OCI-LY7 (cell line): ENCODE measurements around the gene DLEC1. TPM values are rescaled to one million over a fixed set of nuclear protein-coding genes. Genes with fewer than 3 reads are reported as not detected.

Source experiments
- BruUV-seq: library from RNA; stranded (reverse); fragments of 400-500 nt; replicated peaks from 2 replicates; lab custom pipeline; 2021; lab: Mats Ljungman, UMichigan
- CTCF ChIA-PET: fragments of 300-600 bp; sonication (Branson Sonifier 250); formaldehyde crosslinking; loops from one replicate; lab custom pipeline; 2022; ENCODE audit warnings: antibody characterized with exemption; ENCODE audit not compliant: unreplicated experiment; lab: Charles Lee
- POLR2A ChIA-PET: fragments of 300-600 bp; sonication (Branson Sonifier 250); formaldehyde crosslinking; loops from one replicate; lab custom pipeline; 2022; ENCODE audit warnings: antibody characterized with exemption; lab: Charles Lee
- DNase-seq: peaks from one replicate; pipeline ENCODE4 v3.0.0-alpha.2; 2015; ENCODE audit warnings: low spot score
- H2AFZ ChIP-seq: fragments of 200-600 bp; sonication (generic), shearing (Covaris generic); 2 replicates; pipeline ENCODE4 v1.6.1; 2014; ENCODE audit warnings: mild to moderate bottlenecking, antibody characterized with exemption, low read length, moderate library complexity
- H3K27ac ChIP-seq: fragments of 200-600 bp; sonication (generic); 2 replicates; pipeline ENCODE4 v1.5.1; 2014; ENCODE audit warnings: mixed run types, low read depth, mild to moderate bottlenecking, moderate library complexity, low read length, inconsistent platforms; ENCODE audit not compliant: poor library complexity, severe bottlenecking
- H3K36me3 ChIP-seq: fragments of 200-600 bp; sonication (generic); 2 replicates; pipeline ENCODE4 v1.6.1; 2014; ENCODE audit warnings: mild to moderate bottlenecking, antibody characterized with exemption, low read length, moderate library complexity, mixed read lengths; ENCODE audit not compliant: insufficient read depth
- H3K4me1 ChIP-seq: fragments of 200-600 bp; sonication (generic); 2 replicates; pipeline ENCODE4 v1.5.1; 2014; ENCODE audit warnings: mild to moderate bottlenecking, low read length; ENCODE audit not compliant: insufficient read depth, poor library complexity, severe bottlenecking
- H3K4me2 ChIP-seq: fragments of 200-600 bp; sonication (generic); 2 replicates; pipeline ENCODE4 v1.6.1; 2014; ENCODE audit warnings: mild to moderate bottlenecking, low read length
- H3K4me3 ChIP-seq: fragments of 200-600 bp; sonication (generic); 2 replicates; pipeline ENCODE4 v1.5.1; 2014; ENCODE audit warnings: mild to moderate bottlenecking, low read depth, low read length; ENCODE audit not compliant: poor library complexity, severe bottlenecking
- H3K79me2 ChIP-seq: fragments of 200-600 bp; sonication (generic); 2 replicates; pipeline ENCODE4 v1.6.1; 2016; ENCODE audit warnings: low read depth, mild to moderate bottlenecking, low read length, moderate library complexity, mixed read lengths; ENCODE audit not compliant: insufficient read depth
- H3K9me2 ChIP-seq: fragments of 200-600 bp; sonication (generic); 2 replicates; pipeline ENCODE4 v1.6.1; 2016; ENCODE audit warnings: mild to moderate bottlenecking, low read length, mixed read lengths; ENCODE audit not compliant: insufficient read depth
- H3K9me3 ChIP-seq: fragments of 200-600 bp; sonication (generic); 2 replicates; pipeline ENCODE4 v1.6.1; 2014; ENCODE audit warnings: mild to moderate bottlenecking, mixed run types, low read length, mixed read lengths
- H4K20me1 ChIP-seq: fragments of 200-600 bp; sonication (generic); 2 replicates; pipeline ENCODE4 v1.6.1; 2014; ENCODE audit warnings: mild to moderate bottlenecking, antibody characterized with exemption, low read length, moderate library complexity, mixed read lengths; ENCODE audit not compliant: insufficient read depth
- CTCF ChIP-seq: fragments of 200-600 bp; sonication (generic); conservative IDR thresholded peaks from 2 replicates; pipeline ENCODE4 v1.5.1; 2014; ENCODE audit warnings: mild to moderate bottlenecking, antibody characterized with exemption, low read length, moderate library complexity, mixed read lengths
- EZH2phosphoT487 ChIP-seq: fragments of 200-600 bp; sonication (generic); IDR thresholded peaks from 2 replicates; pipeline ENCODE4 v1.6.1; 2018; ENCODE audit warnings: low read depth, borderline replicate concordance, mild to moderate bottlenecking, mixed run types, antibody characterized with exemption, low read length, moderate library complexity, mixed read lengths
- intact Hi-C: fragments of 100-400 bp; cut with micrococcal nuclease; formaldehyde crosslinking; loops from one replicate; pipeline ENCODE4 v1.10.0; 2022; ENCODE audit not compliant: unreplicated experiment
- total RNA-seq, 2 experiments: library from RNA; depleted of rRNA in 1 of 2; stranded (reverse); fragments of >200 nt in 1 of 2; shearing (Covaris generic) in 1 of 2; gene quantifications; 2 replicates each; pipeline ENCODE4 v1.2.3, GENCODE V29; 2014 to 2022

Gene DLEC1
- total RNA-seq, 2 experiments from 2014 or later, result 0.13 TPM; not detected in 1

GRCh38 chr3:38164643-38164951 lies 125.6 kb downstream of the DLEC1 start:
- peak overlapping the region; percentile 65 for H3K27ac ChIP-seq
- no TSS peak for BruUV-seq

GRCh38 chr3:38164952-38165721 lies 126.1 kb downstream of the DLEC1 start, which contains the start of gene OXSR1:
OXSR1 (plus strand) TSS chr3:38165537; CDS start chr3:38165877, 340 bp downstream.
- Histone ChIP-seq H3K9me3 (no peaks in the 10 kb centered on the region), H3K4me2 (peak within 1 kb of the TSS; percentile 86), H3K79me2 (peaks cover 47% of the 10 kb centered on the region), H3K4me1 (peaks cover 34% of the 10 kb centered on the region), H4K20me1 (peaks cover 20% of the 10 kb centered on the region; the same call in 1 of the 2 replicates), H3K27ac (peak within 1 kb of the TSS; percentile 65), H3K36me3 (peaks cover 4% of the 10 kb centered on the region), H3K4me3 (peak within 1 kb of the TSS; percentile 91), H2AFZ (peak within 1 kb of the TSS; percentile 95), H3K9me2 (no peaks in the 10 kb centered on the region)
- TF ChIP-seq CTCF (no peak), EZH2phosphoT487 (no peak)
- ChIA-PET CTCF (no interaction called here), POLR2A (interaction anchor here (0.8 to 5.0 kb wide), 6 partner anchors 9 to 27 kb away, joined by 3 to 42 read pairs (median 8); partner anchors contain the start of genes ACAA1 and MYD88)
- BruUV-seq, result no TSS peak
- intact Hi-C loops, result loop anchor here (1.0 kb wide), 1 partner anchor 28 kb away; the partner anchor contains the start of gene ACAA1
- DNase-seq, result peak; percentile 99

More at GRCh38 chr3:38164643-38164951, 125.6 kb downstream of the DLEC1 start:
- peaks cover 4% of the 10 kb centered on the region for H3K36me3 ChIP-seq
- peaks cover 42% of the 10 kb centered on the region for H3K79me2 ChIP-seq
- H4K20me1 ChIP-seq, result peaks cover 20% of the 10 kb centered on the region; the same call in 1 of the 2 replicates
- no peak for DNase-seq
- no peak for TF ChIP-seq CTCF
- TF ChIP-seq EZH2phosphoT487, result no peak
- POLR2A ChIA-PET, result interaction anchor here (0.8 to 5.0 kb wide), 7 partner anchors 9 to 26 kb away, joined by 3 to 42 read pairs (median 6); partner anchors contain the start of genes ACAA1 and MYD88
- H3K4me1 ChIP-seq, result peaks cover 34% of the 10 kb centered on the region
- H3K9me3 ChIP-seq, result no peaks in the 10 kb centered on the region
- H3K4me3 ChIP-seq, result peak overlapping the region; percentile 91
- H3K4me2 ChIP-seq, result peak overlapping the region; percentile 86
- no peaks in the 10 kb centered on the region for H3K9me2 ChIP-seq
- CTCF ChIA-PET, result interaction anchor here (0.5 kb wide), 1 partner anchor 27 kb away, joined by 6 read pairs; no protein-coding TSS in a partner anchor
- intact Hi-C loops, result no loop called here
- H2AFZ ChIP-seq, result peak overlapping the region; percentile 95
